SIG-M5 (cell line): ENCODE results near the gene BACH1.

Experiments
- DNase-seq: peaks from one replicate; lab custom pipeline; 2025; lab: John Stamatoyannopoulos, UW

BACH1 gene

GRCh38 chr21:29315131-29315749, 16.5 kb downstream of the BACH1 start:
- no peak for DNase-seq

DNA sequence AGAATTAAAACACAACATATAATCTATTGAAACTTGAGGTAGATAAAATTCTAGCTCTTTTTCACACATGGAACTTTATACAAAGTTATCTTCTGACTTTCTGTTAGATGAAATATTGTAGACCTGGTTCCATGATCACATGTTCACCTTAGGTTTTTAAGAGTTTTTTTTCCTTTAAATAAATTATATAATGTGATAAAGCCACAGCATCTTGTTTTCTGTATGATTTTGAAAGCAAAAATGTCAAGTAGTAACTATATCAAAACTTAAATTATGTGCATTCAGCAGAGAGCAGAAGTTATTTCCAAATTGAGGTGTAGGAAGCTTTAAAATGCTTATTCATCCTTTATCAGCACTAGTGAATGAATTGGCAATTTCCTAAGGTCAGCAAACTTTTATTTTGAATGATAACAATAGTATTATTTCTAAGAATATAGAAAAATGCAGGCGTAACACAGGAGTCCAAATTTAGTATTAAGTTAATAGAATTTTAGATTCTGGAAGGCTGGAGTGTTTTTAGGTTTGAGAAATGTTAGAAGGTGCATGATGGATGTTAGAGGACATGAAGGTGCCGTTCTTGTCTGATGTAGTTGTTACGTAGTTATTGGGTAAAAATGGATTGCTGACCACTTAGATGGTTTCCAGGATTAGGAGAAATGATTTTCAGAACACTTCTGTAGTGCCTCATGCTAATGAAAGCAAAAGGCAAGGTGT, 17.5 kb downstream of the BACH1 start:
- DNase-seq, result no peak

- DNase-seq, result no peak
These were observed 18.1 kb downstream of the BACH1 start for GRCh38 chr21:29316806-29317205.

DNA sequence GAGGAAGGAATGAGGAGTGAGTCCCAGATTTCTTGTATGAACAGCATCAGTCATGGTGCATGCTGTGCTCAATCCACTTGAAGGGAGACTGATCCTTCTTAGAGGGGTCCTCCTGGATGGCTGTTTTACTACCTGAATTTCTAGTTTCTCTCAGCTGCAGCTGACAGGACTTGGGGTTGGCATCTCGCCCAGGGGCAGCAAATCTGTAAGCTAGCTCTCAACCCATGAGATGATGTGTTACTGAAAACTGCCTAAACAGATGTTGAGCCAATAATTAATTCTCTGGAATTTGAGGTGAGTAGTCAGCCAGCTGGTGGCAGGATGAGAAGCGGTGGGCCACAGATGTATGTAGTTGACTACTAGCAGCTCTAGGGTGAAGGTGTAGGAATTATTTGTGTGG, 19.6 kb downstream of the BACH1 start:
- no peak for DNase-seq

GRCh38 chr21:29320031-29320430, 21.3 kb downstream of the BACH1 start:
- DNase-seq, result no peak

DNA sequence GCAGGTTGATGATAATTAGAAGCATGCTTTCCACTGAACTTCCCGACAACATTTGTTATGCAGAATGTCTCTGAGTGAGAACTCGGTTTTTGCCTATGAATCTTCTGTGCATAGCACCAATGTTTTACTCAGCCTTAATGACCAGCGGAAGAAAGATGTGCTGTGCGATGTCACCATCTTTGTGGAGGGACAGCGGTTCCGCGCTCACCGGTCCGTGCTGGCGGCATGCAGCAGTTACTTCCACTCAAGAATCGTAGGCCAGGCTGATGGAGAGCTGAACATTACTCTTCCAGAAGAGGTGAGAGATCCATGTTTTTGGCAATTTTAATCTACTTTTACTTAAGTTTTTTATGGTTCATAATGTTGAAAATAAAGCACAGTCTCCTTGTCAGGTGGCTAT, 22.5 kb downstream of the BACH1 start:
- DNase-seq, result no peak

- DNase-seq, result no peak
These were observed 23.5 kb downstream of the BACH1 start for GRCh38 chr21:29321932-29322928.

GRCh38 chr21:29323189-29323588, 24.5 kb downstream of the BACH1 start:
- no peak for DNase-seq

DNA sequence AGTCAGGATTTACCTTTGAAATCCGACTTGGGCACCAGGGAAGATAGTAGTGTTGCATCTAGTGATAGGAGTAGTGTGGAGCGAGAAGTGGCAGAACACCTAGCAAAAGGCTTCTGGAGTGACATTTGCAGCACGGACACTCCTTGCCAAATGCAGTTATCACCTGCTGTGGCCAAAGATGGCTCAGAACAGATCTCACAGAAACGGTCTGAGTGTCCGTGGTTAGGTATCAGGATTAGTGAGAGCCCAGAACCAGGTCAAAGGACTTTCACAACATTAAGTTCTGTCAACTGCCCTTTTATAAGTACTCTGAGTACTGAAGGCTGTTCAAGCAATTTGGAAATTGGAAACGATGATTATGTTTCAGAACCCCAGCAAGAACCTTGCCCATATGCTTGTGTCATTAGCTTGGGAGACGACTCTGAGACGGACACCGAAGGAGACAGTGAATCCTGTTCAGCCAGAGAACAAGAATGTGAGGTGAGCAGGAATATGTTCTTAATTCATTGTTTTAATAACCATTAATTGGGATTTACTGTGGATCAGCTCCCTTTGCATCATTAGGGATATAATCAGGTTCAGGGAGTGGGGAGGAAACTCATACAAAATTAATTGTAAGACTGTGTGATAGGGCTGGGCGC, 28.3 kb downstream of the BACH1 start:
- no peak for DNase-seq

GRCh38 chr21:29329406-29329805, 30.7 kb downstream of the BACH1 start:
- no peak for DNase-seq

GRCh38 chr21:29330797-29331196, 32.1 kb downstream of the BACH1 start:
- DNase-seq, result no peak

- no peak for DNase-seq
These were observed 34.0 kb downstream of the BACH1 start for GRCh38 chr21:29332461-29333362.

GRCh38 chr21:29333406-29333805, 34.7 kb downstream of the BACH1 start:
- DNase-seq, result no peak

DNA sequence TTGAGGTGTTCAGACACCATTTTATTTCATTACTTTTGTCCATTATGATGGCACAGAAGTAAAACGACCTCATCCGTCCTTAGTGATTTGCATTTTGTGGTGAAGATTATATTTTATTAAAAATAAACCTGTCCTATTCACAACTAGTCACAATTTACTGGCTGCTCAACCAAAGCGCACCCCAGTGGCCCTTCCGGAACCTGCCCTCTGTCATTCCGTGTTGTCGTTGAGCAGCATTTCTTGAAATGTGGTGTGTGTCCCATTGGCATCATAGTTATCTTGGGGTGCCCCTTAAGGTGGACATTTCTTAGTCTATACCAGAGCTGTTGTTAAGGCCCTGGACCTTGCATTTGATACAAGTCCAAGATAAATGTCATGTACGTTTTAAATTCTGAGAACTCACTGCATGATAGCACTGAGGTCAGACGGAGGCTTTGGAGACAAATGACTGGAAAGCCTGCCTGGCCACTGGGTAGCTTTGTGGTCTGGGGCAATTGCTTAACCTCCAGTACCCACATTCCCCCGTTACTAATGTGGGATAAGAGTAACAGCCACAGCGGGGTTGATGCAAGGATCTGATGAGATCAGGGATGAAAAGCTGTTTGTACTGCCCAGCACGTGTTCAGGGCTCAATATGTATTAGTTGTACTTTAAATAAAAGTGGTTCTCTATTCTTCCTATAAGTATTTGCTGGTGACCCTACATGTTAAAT, 36.2 kb downstream of the BACH1 start:
- no peak for DNase-seq

- no peak for DNase-seq
These were observed 37.0 kb downstream of the BACH1 start for GRCh38 chr21:29335720-29336119.

DNA sequence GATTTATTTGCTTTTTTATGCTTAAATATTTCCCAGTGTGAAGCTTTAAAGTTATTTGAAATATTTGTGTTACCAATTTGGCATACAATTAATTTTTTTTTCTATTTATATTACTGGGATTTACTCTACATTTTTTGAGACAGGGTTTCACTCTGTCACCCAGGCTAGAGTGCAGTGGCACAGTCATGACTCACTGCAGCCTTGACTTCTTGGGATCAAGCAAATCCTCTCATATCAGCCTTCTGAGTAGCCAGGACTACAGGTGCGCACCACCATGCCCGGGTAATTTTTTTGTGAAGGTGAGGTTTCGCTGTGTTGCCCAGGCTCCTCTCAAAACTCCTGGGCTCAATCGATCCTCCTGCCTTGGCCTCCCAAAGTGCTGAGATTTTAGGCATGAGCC, 39.5 kb downstream of the BACH1 start:
- DNase-seq, result no peak

GRCh38 chr21:29340228-29340627, 41.5 kb downstream of the BACH1 start:
- DNase-seq, result no peak

GRCh38 chr21:29342363-29342957, 43.7 kb downstream of the BACH1 start:
- DNase-seq, result no peak

GRCh38 chr21:29343519-29343918, 44.8 kb downstream of the BACH1 start:
- no peak for DNase-seq

GRCh38 chr21:29346281-29346680, 47.6 kb downstream of the BACH1 start:
- DNase-seq, result no peak
